OCI-LY3 (cell line): ENCODE measurements around the gene DZIP1L.

Experiments
- CTCF ChIP-seq: fragments of 200-600, 300-600 bp; sonication (generic); IDR thresholded peaks from 2 replicates; pipeline ENCODE4 v1.5.1; 2014; ENCODE audit warnings: antibody characterized with exemption, low read length, low read depth
- EZH2phosphoT487 ChIP-seq: fragments of 200-600 bp; shearing (Covaris generic); IDR thresholded peaks from 2 replicates; pipeline ENCODE4 v1.6.1; 2018; ENCODE audit warnings: antibody characterized with exemption, mixed run types, low read depth

DNA sequence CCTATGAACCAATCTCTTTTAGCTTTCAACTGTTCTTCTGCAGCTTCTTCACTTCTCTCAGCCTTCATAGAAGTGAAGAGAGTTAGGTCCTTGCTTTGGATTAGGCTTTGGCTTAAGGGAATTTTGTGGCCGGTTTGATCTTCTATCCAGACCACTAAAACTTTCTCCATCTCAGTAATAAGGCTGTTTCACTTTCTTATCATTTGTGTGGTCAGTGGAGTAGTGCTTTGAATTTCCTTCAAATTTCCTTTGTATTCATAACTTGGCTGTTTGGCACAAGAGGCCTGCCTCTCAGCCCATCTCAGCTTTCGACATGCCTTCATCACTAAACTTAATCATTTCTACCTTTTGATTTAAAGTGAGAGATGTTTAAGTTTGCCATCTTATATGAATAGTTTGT, 21.7 kb downstream of the DZIP1L start:
- TF ChIP-seq CTCF: no peak
- TF ChIP-seq EZH2phosphoT487: no peak
